NB4 (cell line): ENCODE measurements around the gene FAR2.

Experiments
- DNase-seq: peaks from one replicate; pipeline ENCODE4 v3.0.0; 2010; ENCODE audit warnings: low read depth
- H3K4me3 ChIP-seq: one replicate; pipeline ENCODE4 v1.5.1; 2011; ENCODE audit warnings: mild to moderate bottlenecking, low read depth, low read length, moderate library complexity
- MYC ChIP-seq: IDR thresholded peaks from 2 replicates; pipeline ENCODE4 v1.6.1; 2011; ENCODE audit warnings: low read depth, low read length
- POLR2A ChIP-seq: IDR thresholded peaks from 2 replicates; pipeline ENCODE4 v1.6.1; 2011; ENCODE audit warnings: mild to moderate bottlenecking; ENCODE audit not compliant: insufficient read length; ENCODE audit errors: extremely low read depth
- TF ChIP-seq, protein P1 (sequence below): IDR thresholded peaks from 2 replicates; pipeline ENCODE4 v1.6.1; 2011; ENCODE audit warnings: low read depth, low read length
- TF ChIP-seq, protein P2 (sequence below): IDR thresholded peaks from one replicate; pipeline ENCODE4 v1.5.1; 2012; ENCODE audit warnings: low read depth, low read length

FAR2 gene

GRCh38 chr12:29270446-29270845 is 121.4 kb downstream of the FAR2 start:
- no peak overlapping the region for H3K4me3 ChIP-seq
- no peak for TF ChIP-seq POLR2A
- TF ChIP-seq MYC = no peak
- TF ChIP-seq, protein P1, sequence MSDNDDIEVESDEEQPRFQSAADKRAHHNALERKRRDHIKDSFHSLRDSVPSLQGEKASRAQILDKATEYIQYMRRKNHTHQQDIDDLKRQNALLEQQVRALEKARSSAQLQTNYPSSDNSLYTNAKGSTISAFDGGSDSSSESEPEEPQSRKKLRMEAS = no peak
- TF ChIP-seq, protein P2, sequence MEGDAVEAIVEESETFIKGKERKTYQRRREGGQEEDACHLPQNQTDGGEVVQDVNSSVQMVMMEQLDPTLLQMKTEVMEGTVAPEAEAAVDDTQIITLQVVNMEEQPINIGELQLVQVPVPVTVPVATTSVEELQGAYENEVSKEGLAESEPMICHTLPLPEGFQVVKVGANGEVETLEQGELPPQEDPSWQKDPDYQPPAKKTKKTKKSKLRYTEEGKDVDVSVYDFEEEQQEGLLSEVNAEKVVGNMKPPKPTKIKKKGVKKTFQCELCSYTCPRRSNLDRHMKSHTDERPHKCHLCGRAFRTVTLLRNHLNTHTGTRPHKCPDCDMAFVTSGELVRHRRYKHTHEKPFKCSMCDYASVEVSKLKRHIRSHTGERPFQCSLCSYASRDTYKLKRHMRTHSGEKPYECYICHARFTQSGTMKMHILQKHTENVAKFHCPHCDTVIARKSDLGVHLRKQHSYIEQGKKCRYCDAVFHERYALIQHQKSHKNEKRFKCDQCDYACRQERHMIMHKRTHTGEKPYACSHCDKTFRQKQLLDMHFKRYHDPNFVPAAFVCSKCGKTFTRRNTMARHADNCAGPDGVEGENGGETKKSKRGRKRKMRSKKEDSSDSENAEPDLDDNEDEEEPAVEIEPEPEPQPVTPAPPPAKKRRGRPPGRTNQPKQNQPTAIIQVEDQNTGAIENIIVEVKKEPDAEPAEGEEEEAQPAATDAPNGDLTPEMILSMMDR = no peak
- no peak for DNase-seq

- no peak overlapping the region for H3K4me3 ChIP-seq
- no peak for TF ChIP-seq MYC
- TF ChIP-seq, protein P2 = no peak
- no peak for TF ChIP-seq POLR2A
- TF ChIP-seq, protein P1 = no peak
- DNase-seq = no peak
These were observed 124.2 kb downstream of the FAR2 start for GRCh38 chr12:29273178-29273843.

DNA sequence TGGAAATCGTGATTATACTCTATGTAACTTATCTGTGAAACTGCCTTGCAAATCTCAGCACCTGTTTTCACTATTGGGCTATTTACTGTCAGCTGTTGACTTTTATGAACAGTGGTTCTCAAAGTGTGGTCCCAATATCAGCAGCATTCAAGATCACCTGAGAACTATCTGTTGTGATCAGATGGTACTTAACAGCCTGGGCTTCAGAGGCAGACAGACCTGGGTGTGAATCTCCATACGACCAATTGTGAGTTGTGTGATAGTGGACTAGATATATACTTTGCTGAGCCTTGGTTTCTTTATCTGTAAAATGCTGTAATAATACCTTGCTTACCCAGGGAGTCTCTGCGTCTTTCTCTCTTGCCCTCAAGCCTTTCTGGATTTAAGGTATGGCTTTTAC is 126.8 kb downstream of the FAR2 start:
- DNase-seq = no peak
- no peak overlapping the region for H3K4me3 ChIP-seq
- TF ChIP-seq MYC (no peak), POLR2A (no peak)
- TF ChIP-seq, protein P1 = no peak
- TF ChIP-seq, protein P2 = no peak

DNA sequence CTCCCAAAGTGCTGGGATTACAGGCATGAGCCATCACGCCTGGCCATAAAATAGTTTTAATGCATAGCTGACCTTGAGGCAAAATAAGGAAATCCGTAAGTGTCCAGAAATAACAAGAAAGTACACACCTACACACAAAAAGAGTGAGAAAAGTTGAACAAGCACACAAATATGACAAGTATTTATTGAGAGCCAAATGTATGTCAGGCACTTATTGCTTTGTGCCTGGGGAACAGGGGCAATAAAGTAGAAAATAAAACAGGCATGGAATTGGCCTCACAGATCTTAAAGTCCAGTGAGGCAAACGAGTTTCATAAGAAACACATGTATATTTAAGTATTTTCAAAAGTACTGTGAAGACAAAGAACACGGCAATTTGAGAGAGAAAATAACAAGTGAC is 128.2 kb downstream of the FAR2 start:
- no peak overlapping the region for H3K4me3 ChIP-seq
- TF ChIP-seq, protein P1 = no peak
- TF ChIP-seq, protein P2 = no peak
- TF ChIP-seq MYC = no peak
- no peak for TF ChIP-seq POLR2A

GRCh38 chr12:29278673-29279420 is 129.8 kb downstream of the FAR2 start:
- no peak for DNase-seq
- H3K4me3 ChIP-seq = no peak overlapping the region
- TF ChIP-seq POLR2A = no peak
- no peak for TF ChIP-seq MYC
- TF ChIP-seq, protein P1 = no peak
- TF ChIP-seq, protein P2 = no peak

More for the DNA sequence above, 128.2 kb downstream of the FAR2 start:
- DNase-seq = no peak
